Measurements from ENCODE around the gene WDR59.
"Not testable (repeated sequence)": the region's sequence is repeated elsewhere in the genome, so short reads cannot be mapped to it uniquely, and the experiment has no call there.

Gene WDR59

GRCh38 chr16:75023009-75023408 is 38.1 kb upstream of the WDR59 start:
- Histone ChIP-seq H3K4me1 (ENCODE audit: control insufficient read depth, insufficient read depth, low read length) (no peaks in the 10 kb centered on the region), H3K27ac (ENCODE audit: low read length) (no peak overlapping the region), H3K9me3 (ENCODE audit: control insufficient read depth, insufficient read depth, low read length) (no peaks in the 10 kb centered on the region), H3K27me3 (ENCODE audit: control insufficient read depth, insufficient read depth, low read length) (no peaks in the 10 kb centered on the region), H3K36me3 (ENCODE audit: control insufficient read depth, insufficient read depth, low read length) (no peaks in the 10 kb centered on the region), H3K4me3 (ENCODE audit: low read length) (no peak overlapping the region)
- WGBS (ENCODE audit: insufficient coverage, insufficient read length) = no CpG with 5 or more reads among the region's 2 CpGs
- no peak for DNase-seq (ENCODE audit: low read depth, low spot score)

- H3K27me3 ChIP-seq (ENCODE audit: control insufficient read depth, insufficient read depth, low read length) = no peaks in the 10 kb centered on the region
- no CpG with 5 or more reads among the region's 4 CpGs for WGBS (ENCODE audit: insufficient coverage, insufficient read length)
- no peak for DNase-seq (ENCODE audit: low read depth, low spot score)
- no peak overlapping the region for H3K4me3 ChIP-seq (ENCODE audit: low read length)
- no peaks in the 10 kb centered on the region for H3K4me1 ChIP-seq (ENCODE audit: control insufficient read depth, insufficient read depth, low read length)
- H3K9me3 ChIP-seq (ENCODE audit: control insufficient read depth, insufficient read depth, low read length) = no peaks in the 10 kb centered on the region
- no peak overlapping the region for H3K27ac ChIP-seq (ENCODE audit: low read length)
- no peaks in the 10 kb centered on the region for H3K36me3 ChIP-seq (ENCODE audit: control insufficient read depth, insufficient read depth, low read length)
These were observed 37.6 kb upstream of the WDR59 start for GRCh38 chr16:75022567-75022966.

DNA sequence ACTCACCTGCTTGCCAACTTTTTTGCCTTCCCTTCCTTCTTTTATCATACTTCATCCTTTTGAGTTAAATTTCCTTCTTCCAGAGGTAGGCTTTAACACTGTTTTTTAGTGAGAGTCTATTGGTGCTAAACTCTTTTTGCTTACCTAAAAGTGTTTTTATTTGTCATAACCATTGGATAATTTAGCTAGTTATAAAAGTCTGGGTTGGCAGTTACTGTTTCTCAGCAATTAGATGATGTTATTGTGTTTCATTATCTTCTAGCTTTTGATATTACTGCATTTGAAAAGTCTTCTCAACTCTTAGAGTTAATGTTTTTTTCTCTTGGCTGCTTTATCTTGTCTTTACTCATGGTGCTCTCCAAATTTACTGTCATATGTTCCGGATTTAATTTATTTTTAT is 36.5 kb upstream of the WDR59 start:
- H3K27ac ChIP-seq (ENCODE audit: low read length) = no peak overlapping the region
- H3K4me1 ChIP-seq (ENCODE audit: control insufficient read depth, insufficient read depth, low read length) = no peaks in the 10 kb centered on the region
- WGBS (ENCODE audit: insufficient coverage, insufficient read length) = no CpG with 5 or more reads among the region's 1 CpG
- no peaks in the 10 kb centered on the region for H3K9me3 ChIP-seq (ENCODE audit: control insufficient read depth, insufficient read depth, low read length)
- DNase-seq (ENCODE audit: low read depth, low spot score) = no peak
- H3K36me3 ChIP-seq (ENCODE audit: control insufficient read depth, insufficient read depth, low read length) = no peaks in the 10 kb centered on the region
- no peaks in the 10 kb centered on the region for H3K27me3 ChIP-seq (ENCODE audit: control insufficient read depth, insufficient read depth, low read length)
- H3K4me3 ChIP-seq (ENCODE audit: low read length) = no peak overlapping the region

DNA sequence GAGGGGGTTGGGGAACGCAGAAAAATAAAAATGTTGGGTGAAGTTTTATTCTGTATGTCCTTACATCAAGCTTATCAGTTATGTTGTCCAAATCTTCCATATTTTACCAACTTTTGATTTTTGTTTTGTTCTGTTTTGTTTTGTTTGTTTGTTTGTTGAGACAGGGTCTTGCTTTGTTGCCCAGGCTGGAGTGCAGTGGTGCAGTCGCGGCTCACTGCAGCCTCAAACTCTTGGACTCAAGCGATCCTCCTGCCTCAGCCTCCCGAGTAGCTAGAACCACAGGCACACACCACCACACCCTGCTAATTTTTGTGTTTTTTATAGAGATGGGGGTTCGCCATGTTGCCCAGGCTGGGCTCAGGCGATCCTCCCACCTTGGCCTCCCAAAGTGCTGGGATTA is 34.7 kb upstream of the WDR59 start:
- Histone ChIP-seq H3K9me3 (ENCODE audit: control insufficient read depth, insufficient read depth, low read length) (no peaks in the 10 kb centered on the region), H3K4me3 (ENCODE audit: low read length) (no peak overlapping the region), H3K4me1 (ENCODE audit: control insufficient read depth, insufficient read depth, low read length) (no peaks in the 10 kb centered on the region), H3K36me3 (ENCODE audit: control insufficient read depth, insufficient read depth, low read length) (no peaks in the 10 kb centered on the region), H3K27me3 (ENCODE audit: control insufficient read depth, insufficient read depth, low read length) (no peaks in the 10 kb centered on the region), H3K27ac (ENCODE audit: low read length) (no peak overlapping the region)
- no peak for DNase-seq (ENCODE audit: low read depth, low spot score)
- WGBS (ENCODE audit: insufficient coverage, insufficient read length) = no CpG with 5 or more reads among the region's 7 CpGs

DNA sequence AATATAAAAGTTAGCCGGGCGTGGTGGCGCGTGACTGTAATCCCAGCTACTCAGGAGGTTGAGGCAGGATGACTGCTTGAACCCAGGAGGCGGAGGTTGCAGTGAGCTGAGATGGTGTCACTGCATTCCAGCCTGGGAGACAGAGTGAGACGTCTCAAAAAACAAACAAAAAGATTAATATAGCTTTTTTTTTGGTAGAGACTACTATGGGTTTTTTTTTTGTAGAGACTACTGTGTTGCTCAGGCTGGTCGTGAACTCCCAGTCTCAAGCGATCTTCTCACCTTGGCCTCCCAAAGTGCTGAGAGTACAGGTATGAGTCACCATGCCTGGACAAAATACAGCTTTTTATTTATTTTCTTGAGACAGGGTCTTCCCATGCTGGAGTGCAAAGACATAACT is 34.1 kb upstream of the WDR59 start:
- Histone ChIP-seq H3K9me3 (ENCODE audit: control insufficient read depth, insufficient read depth, low read length) (no peaks in the 10 kb centered on the region), H3K36me3 (ENCODE audit: control insufficient read depth, insufficient read depth, low read length) (no peaks in the 10 kb centered on the region), H3K27me3 (ENCODE audit: control insufficient read depth, insufficient read depth, low read length) (no peaks in the 10 kb centered on the region), H3K27ac (ENCODE audit: low read length) (no peak overlapping the region), H3K4me3 (ENCODE audit: low read length) (no peak overlapping the region), H3K4me1 (ENCODE audit: control insufficient read depth, insufficient read depth, low read length) (no peaks in the 10 kb centered on the region)
- no peak for DNase-seq (ENCODE audit: low read depth, low spot score)
- no CpG with 5 or more reads among the region's 8 CpGs for WGBS (ENCODE audit: insufficient coverage, insufficient read length)

DNA sequence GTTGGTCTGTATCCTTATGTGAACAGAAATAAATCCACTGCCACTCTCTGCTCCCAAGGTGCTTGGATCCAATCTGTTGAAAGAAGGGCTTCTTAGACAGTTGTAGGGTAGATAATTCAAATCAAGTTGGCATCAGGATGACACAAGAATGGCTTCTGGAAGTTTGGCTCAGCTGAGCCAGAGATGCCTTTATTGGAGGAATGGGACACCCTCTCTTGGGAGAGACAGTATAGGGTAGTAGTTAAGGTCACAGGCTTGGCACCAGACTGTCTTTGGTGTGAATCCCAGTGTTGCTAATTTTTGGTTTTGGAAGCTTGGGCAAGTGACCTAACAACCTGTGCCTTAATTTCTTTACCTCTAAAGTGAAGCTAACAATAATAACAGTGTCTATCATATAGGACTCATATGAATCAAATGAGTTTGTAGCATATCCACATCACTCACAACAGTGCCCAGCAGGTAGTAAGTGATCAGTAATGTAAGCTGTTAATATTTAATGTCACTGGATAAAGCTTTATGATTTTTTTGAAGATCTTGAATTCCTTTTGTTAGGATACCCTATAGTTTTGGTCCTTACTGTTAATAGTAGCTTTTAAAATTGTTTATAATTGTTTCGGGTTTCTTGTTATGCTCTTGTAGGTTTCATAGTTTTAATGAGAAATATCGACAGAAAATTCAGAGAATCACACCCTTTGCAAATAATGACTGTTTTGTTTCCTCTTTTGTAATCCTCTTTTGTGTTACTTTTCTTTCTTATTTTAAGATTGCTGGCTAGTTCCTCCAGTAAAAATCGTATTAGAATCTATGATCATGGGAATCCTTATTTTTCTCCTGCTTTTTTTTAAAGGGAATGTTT is 33.0 kb upstream of the WDR59 start:
- Histone ChIP-seq H3K4me3 (ENCODE audit: low read length) (no peak overlapping the region), H3K27ac (ENCODE audit: low read length) (no peak overlapping the region), H3K27me3 (ENCODE audit: control insufficient read depth, insufficient read depth, low read length) (no peaks in the 10 kb centered on the region), H3K9me3 (ENCODE audit: control insufficient read depth, insufficient read depth, low read length) (no peaks in the 10 kb centered on the region), H3K4me1 (ENCODE audit: control insufficient read depth, insufficient read depth, low read length) (no peaks in the 10 kb centered on the region), H3K36me3 (ENCODE audit: control insufficient read depth, insufficient read depth, low read length) (no peaks in the 10 kb centered on the region)
- DNase-seq (ENCODE audit: low read depth, low spot score) = no peak
- no CpG with 5 or more reads among the region's 3 CpGs for WGBS (ENCODE audit: insufficient coverage, insufficient read length)

DNA sequence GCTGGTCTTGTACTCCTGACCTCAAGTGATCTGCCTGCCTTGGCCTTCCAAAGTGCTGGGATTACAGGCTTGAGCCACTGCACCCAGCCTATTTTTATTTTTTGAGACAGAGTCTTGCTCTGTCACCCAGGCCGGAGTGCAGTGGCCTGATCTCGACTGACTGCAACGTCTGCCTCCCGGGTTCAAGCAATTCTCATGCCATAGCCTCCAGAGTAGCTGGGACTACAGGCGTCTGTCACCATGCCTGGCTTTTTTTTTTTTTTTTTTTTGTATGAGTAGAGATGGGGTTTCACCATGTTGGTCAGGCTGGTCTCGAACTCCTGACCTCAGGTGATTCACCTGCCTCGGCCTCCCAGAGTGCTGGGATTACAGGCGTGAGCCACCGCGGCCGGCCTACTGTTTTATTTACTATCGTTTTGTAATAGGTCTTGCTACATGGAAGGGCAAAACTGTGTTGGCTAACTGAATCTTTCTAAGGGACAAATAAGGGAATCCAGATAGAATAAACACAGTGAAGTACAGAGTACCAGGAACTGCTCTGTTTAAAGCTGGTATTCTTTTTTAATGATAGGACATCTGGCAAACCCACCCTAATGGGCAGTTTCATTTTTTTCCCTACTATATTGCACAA is 31.6 kb upstream of the WDR59 start:
- H3K27ac ChIP-seq (ENCODE audit: low read length); DNase-seq (ENCODE audit: low read depth, low spot score); H3K9me3 ChIP-seq (ENCODE audit: control insufficient read depth, insufficient read depth, low read length); H3K4me1 ChIP-seq (ENCODE audit: control insufficient read depth, insufficient read depth, low read length); H3K4me3 ChIP-seq (ENCODE audit: low read length); H3K36me3 ChIP-seq (ENCODE audit: control insufficient read depth, insufficient read depth, low read length); H3K27me3 ChIP-seq (ENCODE audit: control insufficient read depth, insufficient read depth, low read length): not testable (repeated sequence)
- WGBS (ENCODE audit: insufficient coverage, insufficient read length) = no CpG with 5 or more reads among the region's 12 CpGs

GRCh38 chr16:75014318-75014717 is 29.4 kb upstream of the WDR59 start:
- no peak overlapping the region for H3K4me3 ChIP-seq (ENCODE audit: low read length)
- peaks cover 3% of the 10 kb centered on the region; the same call in 1 of the 2 replicates for H3K4me1 ChIP-seq (ENCODE audit: control insufficient read depth, insufficient read depth, low read length)
- WGBS (ENCODE audit: insufficient coverage, insufficient read length) = 100% methylated on average over 1 of the region's 2 CpGs

DNA sequence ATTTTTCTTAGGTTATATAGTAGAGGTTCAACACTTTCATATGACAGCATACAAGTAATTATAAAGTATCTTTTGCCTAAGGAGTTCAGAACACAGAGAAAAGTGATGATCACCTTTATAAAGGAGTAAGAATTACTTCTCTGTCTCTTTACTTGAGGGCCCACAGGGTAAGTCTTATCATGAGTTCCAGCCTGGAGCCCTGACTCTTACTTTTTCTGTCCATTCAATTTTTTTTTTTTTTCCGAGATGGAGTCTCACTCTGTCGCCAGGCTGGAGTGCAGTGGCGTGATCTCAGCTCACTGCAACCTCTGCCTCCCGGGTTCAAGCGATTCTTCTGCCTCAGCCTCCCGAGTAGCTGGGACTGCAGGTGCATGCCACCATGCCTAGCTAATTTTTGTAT is 28.2 kb upstream of the WDR59 start:
- H3K27ac ChIP-seq (ENCODE audit: low read length) = not testable (repeated sequence)
- no CpG with 5 or more reads among the region's 6 CpGs for WGBS (ENCODE audit: insufficient coverage, insufficient read length)

More at GRCh38 chr16:75014318-75014717, 29.4 kb upstream of the WDR59 start:
- H3K9me3 ChIP-seq (ENCODE audit: control insufficient read depth, insufficient read depth, low read length) = no peaks in the 10 kb centered on the region
- no peaks in the 10 kb centered on the region for H3K27me3 ChIP-seq (ENCODE audit: control insufficient read depth, insufficient read depth, low read length)
- H3K36me3 ChIP-seq (ENCODE audit: control insufficient read depth, insufficient read depth, low read length) = no peaks in the 10 kb centered on the region
- no peak for DNase-seq (ENCODE audit: low read depth, low spot score)
- no peak overlapping the region for H3K27ac ChIP-seq (ENCODE audit: low read length)

DNA sequence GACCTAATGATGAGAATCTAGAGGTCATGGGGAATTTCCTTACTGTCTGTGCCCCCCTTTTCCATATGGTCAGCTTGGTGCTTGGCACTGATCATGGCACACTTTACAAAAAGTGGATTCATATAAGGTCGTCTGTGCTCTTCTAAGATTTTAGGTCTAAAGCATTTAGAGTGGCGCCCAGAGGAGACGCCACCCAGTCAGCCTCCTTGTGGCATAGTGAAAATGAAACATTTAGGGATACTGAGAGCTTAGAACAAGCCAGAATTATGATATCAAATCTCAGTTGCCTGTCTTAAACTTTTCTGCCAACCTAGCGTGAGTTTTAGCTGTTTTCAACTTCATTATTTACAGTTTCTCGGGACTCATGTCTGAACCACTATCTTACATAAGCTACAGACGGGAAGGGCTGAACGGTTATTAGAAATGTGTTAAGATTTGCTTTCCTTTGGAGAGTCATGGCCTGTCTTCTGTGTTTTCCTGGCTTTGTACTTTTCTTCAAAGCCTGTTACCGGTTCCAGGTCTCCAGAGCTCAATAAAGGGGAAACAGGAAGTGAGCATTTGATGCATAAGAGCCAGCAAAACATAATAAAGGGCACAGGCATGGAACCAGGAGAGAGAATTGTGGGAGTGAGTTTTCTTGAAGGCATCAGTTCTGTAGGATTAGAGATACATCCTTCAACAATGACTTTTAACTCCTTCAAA is 27.6 kb upstream of the WDR59 start:
- no peak for DNase-seq (ENCODE audit: low read depth, low spot score)
- Histone ChIP-seq H3K27me3 (ENCODE audit: control insufficient read depth, insufficient read depth, low read length) (no peaks in the 10 kb centered on the region), H3K4me3 (ENCODE audit: low read length) (no peak overlapping the region), H3K9me3 (ENCODE audit: control insufficient read depth, insufficient read depth, low read length) (no peaks in the 10 kb centered on the region), H3K27ac (ENCODE audit: low read length) (no peak overlapping the region), H3K36me3 (ENCODE audit: control insufficient read depth, insufficient read depth, low read length) (no peaks in the 10 kb centered on the region), H3K4me1 (ENCODE audit: control insufficient read depth, insufficient read depth, low read length) (peaks cover 3% of the 10 kb centered on the region; the same call in 1 of the 2 replicates)
- WGBS (ENCODE audit: insufficient coverage, insufficient read length) = no CpG with 5 or more reads among the region's 8 CpGs

More for the DNA sequence above, 28.2 kb upstream of the WDR59 start:
- H3K4me1 ChIP-seq (ENCODE audit: control insufficient read depth, insufficient read depth, low read length); H3K27me3 ChIP-seq (ENCODE audit: control insufficient read depth, insufficient read depth, low read length); H3K4me3 ChIP-seq (ENCODE audit: low read length); DNase-seq (ENCODE audit: low read depth, low spot score); H3K36me3 ChIP-seq (ENCODE audit: control insufficient read depth, insufficient read depth, low read length); H3K9me3 ChIP-seq (ENCODE audit: control insufficient read depth, insufficient read depth, low read length): not testable (repeated sequence)

Data from iPS DF 6.9 (cell line).